GM18870 (cell line): ENCODE results near the gene IL22RA2.

Experiments
- ATAC-seq: cut with Tn5 transposase; IDR thresholded peaks from one replicate; pipeline ENCODE4 v1.9.1; 2021; ENCODE audit warnings: moderate library complexity; ENCODE audit not compliant: unreplicated experiment

IL22RA2 gene

GRCh38 chr6:137097526-137097925 lies 75.9 kb downstream of the IL22RA2 start:
- no peak for ATAC-seq

GRCh38 chr6:137097057-137097456 lies 76.4 kb downstream of the IL22RA2 start:
- peak; percentile 37 for ATAC-seq

DNA sequence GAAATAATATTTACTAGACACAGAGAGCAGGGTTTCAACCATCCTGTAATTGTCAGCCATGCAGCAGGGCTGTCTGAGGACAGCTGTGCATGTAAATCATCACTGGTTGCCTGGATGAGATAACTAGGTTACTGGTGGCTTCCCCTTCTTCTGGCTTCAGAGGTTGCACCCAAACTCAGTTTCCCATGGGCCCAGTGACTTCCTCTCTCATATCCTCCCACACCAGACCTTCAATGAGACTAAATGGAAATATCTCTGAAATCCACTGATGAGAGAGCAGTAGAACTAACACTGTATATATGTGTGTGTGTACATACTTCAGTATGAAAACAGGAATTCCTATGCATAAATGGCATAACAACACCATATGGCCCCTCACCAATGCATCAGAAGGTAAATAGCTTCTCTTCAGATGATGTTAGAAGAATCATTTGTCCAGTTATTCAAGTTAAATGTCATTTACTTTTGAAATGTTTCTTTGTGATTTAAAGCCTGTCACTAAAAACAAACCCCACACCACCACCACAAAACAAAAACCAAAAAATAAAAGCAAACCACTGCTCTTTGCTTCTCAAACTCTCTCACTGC lies 77.7 kb downstream of the IL22RA2 start:
- ATAC-seq: peak; percentile 66

DNA sequence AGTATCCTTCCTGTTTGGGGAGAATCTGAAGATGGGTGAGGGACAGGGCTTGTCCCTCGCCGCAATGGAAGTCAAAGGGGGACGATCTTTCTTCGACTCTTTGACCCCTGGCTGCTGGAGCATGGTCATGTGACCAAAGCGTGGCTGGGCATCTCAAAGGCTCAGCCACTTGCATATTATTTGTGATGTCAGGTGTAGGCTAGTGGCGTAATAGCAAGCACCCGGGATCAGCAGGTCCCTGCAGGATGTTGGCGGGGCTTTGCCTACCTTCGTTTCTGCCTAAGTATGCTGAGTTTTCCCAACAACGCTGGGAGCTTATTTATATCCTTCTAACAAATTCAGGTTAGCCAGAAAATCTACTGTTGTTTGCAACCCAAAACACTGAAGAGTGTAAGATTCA lies 78.4 kb downstream of the IL22RA2 start:
- no peak for ATAC-seq

DNA sequence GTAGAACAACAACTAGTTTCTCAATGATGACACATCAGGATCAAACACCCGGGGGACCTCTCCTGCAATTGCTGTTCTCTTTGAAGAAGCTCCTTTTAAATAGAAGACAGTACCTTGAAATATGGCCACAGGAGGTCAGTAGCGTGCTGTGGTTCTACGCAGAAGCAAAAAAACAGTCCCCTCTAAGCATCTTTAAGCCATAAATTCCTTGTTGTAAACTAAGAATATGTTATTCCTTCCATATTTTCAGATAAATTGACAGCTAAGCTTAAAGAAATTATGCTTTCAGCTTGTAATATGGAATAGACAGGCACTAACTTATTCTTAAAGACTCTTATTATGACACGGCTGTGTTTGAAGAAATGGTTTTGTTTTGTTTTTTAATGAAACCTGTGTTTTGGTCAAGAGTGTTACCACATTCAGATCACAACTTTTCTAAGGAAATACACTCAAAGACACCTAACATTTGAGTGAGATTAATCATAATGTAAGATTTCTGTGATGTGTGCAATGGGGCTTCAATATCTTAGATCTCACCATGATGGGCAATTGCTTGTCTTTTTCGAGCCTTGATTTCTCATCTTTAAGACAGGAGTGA lies 78.9 kb downstream of the IL22RA2 start:
- ATAC-seq: peak; percentile 33
